Hepatocyte (in vitro differentiated cells): ENCODE results near the gene TNFAIP2. TPM values are rescaled to one million over a fixed set of nuclear protein-coding genes. Genes with fewer than 3 reads are reported as not detected.
A peak's percentile ranks its signal among the peaks of the same experiment; 100 is the strongest.

Experiments used
- DNase-seq: peaks from one replicate; pipeline ENCODE4 v3.0.0-alpha.2; 2016; ENCODE audit warnings: low spot score
- H2AFZ ChIP-seq: fragments of 200-600 bp; sonication (generic); 2 replicates; pipeline ENCODE4 v1.6.0; 2016; ENCODE audit warnings: antibody characterized with exemption, mild to moderate bottlenecking
- H3K27ac ChIP-seq: fragments of 200-600 bp; sonication (generic); 2 replicates; pipeline ENCODE4 v1.5.1; 2016; ENCODE audit warnings: mild to moderate bottlenecking
- H3K27me3 ChIP-seq: fragments of 200-600 bp; sonication (generic); 2 replicates; pipeline ENCODE4 v1.6.1; 2016
- H3K36me3 ChIP-seq: fragments of 200-600 bp; sonication (generic); replicated peaks from 2 replicates; pipeline ENCODE4 v1.5.1; 2016; ENCODE audit warnings: low read depth; ENCODE audit not compliant: insufficient read depth
- H3K4me1 ChIP-seq: fragments of 200-600 bp; sonication (generic); 2 replicates; pipeline ENCODE4 v1.5.1; 2016; ENCODE audit warnings: mild to moderate bottlenecking, moderate library complexity; ENCODE audit not compliant: insufficient read depth
- H3K4me2 ChIP-seq: fragments of 200-600 bp; sonication (generic); 2 replicates; pipeline ENCODE4 v1.6.0; 2016
- H3K4me3 ChIP-seq: fragments of 200-600 bp; sonication (generic); 2 replicates; pipeline ENCODE4 v1.5.1; 2016; ENCODE audit warnings: mild to moderate bottlenecking
- H3K79me2 ChIP-seq: fragments of 200-600 bp; sonication (generic); 2 replicates; pipeline ENCODE4 v1.6.0; 2017; ENCODE audit warnings: mild to moderate bottlenecking
- H3K9me2 ChIP-seq: fragments of 200-600 bp; sonication (generic); replicated peaks from 2 replicates; pipeline ENCODE4 v1.6.0; 2017; ENCODE audit warnings: mild to moderate bottlenecking; ENCODE audit not compliant: insufficient read depth
- H3K9me3 ChIP-seq: fragments of 200-600 bp; sonication (generic); 2 replicates; pipeline ENCODE4 v1.5.1; 2016; ENCODE audit warnings: low read depth, mild to moderate bottlenecking
- H4K20me1 ChIP-seq: fragments of 200-600 bp; sonication (generic); 2 replicates; pipeline ENCODE4 v1.6.0; 2016; ENCODE audit warnings: mild to moderate bottlenecking; ENCODE audit not compliant: insufficient read depth, poor library complexity, severe bottlenecking
- EZH2 ChIP-seq: fragments of 200-600 bp; sonication (generic); IDR thresholded peaks from 2 replicates; pipeline ENCODE4 v1.6.1; 2016; ENCODE audit warnings: antibody characterized with exemption, mild to moderate bottlenecking, borderline replicate concordance
- EZH2phosphoT487 ChIP-seq: fragments of 200-600 bp; sonication (generic); IDR thresholded peaks from one replicate; pipeline ENCODE4 v1.6.1; 2018; ENCODE audit warnings: antibody characterized with exemption, mild to moderate bottlenecking, low read depth, moderate library complexity; ENCODE audit not compliant: unreplicated experiment, severe bottlenecking
- WGBS: methylation state at CpG from one replicate; pipeline ENCODE4 v1.1.6; 2016; ENCODE audit warnings: low lambda C conversion rate; ENCODE audit errors: missing lambda C conversion rate; 5-methylcytosine and 5-hydroxymethylcytosine counted together
- polyA plus RNA-seq: library from polyadenylated mRNA; unstranded; fragments of >200 nt; fragmentation: Nextera tagmentation; extraction: Ambion mirVana; gene quantifications from 2 replicates; pipeline ENCODE4 v1.2.1, GENCODE V29; 2016
- total RNA-seq: library from RNA; depleted of rRNA; stranded (reverse); fragments of >200 nt; gene quantifications from 2 replicates; pipeline ENCODE4 v1.2.3, GENCODE V29; 2014
- TF ChIP-seq, protein P1 (sequence below): fragments of 200-600 bp; sonication (generic); IDR thresholded peaks from 2 replicates; pipeline ENCODE4 v1.5.1; 2016; ENCODE audit warnings: antibody characterized with exemption, mild to moderate bottlenecking; ENCODE audit not compliant: poor library complexity

The TNFAIP2 gene
- total and polyA plus RNA-seq, 2 experiments from 2014 or later: 14.2 to 16.0 TPM

DNA sequence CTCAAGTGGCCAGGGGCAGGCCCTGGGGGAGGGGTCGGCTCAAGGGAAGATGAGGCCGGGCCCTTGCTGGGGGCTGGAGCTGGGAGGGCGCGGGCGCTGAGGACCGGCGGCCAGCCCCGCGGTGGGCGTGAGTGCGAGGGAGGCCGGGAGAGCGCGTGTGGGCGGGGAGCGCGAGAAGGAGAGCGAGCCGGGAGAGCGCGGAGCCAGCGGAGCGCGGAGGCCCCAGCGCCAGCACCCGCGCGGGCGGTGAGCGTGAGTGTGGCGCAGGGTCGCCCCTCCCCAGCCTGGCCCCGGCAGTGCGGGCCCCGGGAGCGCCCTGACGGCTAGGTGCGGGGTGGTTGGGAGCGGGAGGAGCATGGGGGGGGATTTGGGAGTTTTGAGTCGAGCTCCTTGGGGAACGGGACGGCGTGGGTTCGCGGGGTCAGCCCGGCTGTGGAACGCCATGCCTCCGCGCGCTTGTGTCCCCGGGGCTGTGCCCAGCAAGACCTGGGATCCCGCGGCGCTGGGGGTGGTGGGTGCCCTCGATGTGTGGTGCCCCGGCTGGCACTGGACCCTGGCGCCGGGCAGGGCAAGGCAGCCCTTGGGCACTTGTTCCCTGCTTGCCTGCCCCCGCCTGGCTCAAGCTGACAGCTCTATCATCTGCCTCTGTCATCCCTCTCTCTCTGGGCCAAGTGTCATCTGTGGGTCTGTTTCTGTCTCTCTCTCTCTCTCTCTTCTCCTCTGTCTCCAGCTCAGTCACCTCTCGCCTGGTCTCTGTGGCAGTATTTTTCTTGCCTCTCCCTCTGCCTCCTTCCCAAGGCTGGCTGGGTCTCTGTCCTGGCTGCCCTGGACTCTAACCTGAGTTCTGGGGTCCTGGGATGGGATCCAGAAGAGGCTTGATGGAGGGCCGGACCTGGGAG lies 39.0 kb upstream of the TNFAIP2 start, which contains the start of gene LBHD2:
Gene LBHD2 (plus strand): TSS at position 190 of the 899 bp plus-strand sequence. CDS start 1,803 bp downstream, outside the sequence.
- no peaks in the 10 kb centered on the region for H4K20me1 ChIP-seq
- no peaks in the 10 kb centered on the region for H3K36me3 ChIP-seq
- H3K9me2 ChIP-seq: no peaks in the 10 kb centered on the region
- H3K27ac ChIP-seq: no peak within 1 kb of the TSS
- no peak for DNase-seq
- H3K4me2 ChIP-seq: peak within 1 kb of the TSS; percentile 73
- WGBS: 17% methylated on average over 23 of the region's 61 CpGs
- H3K9me3 ChIP-seq: no peaks in the 10 kb centered on the region
- peaks cover 6% of the 10 kb centered on the region for H3K4me1 ChIP-seq
- no peaks in the 10 kb centered on the region for H3K79me2 ChIP-seq
- peaks cover 18% of the 10 kb centered on the region for H3K27me3 ChIP-seq
- no peak within 1 kb of the TSS for H2AFZ ChIP-seq
- no peak within 1 kb of the TSS for H3K4me3 ChIP-seq
- no peak for TF ChIP-seq EZH2phosphoT487
- TF ChIP-seq, protein P1, sequence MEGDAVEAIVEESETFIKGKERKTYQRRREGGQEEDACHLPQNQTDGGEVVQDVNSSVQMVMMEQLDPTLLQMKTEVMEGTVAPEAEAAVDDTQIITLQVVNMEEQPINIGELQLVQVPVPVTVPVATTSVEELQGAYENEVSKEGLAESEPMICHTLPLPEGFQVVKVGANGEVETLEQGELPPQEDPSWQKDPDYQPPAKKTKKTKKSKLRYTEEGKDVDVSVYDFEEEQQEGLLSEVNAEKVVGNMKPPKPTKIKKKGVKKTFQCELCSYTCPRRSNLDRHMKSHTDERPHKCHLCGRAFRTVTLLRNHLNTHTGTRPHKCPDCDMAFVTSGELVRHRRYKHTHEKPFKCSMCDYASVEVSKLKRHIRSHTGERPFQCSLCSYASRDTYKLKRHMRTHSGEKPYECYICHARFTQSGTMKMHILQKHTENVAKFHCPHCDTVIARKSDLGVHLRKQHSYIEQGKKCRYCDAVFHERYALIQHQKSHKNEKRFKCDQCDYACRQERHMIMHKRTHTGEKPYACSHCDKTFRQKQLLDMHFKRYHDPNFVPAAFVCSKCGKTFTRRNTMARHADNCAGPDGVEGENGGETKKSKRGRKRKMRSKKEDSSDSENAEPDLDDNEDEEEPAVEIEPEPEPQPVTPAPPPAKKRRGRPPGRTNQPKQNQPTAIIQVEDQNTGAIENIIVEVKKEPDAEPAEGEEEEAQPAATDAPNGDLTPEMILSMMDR: no peak
- TF ChIP-seq EZH2: no peak

DNA sequence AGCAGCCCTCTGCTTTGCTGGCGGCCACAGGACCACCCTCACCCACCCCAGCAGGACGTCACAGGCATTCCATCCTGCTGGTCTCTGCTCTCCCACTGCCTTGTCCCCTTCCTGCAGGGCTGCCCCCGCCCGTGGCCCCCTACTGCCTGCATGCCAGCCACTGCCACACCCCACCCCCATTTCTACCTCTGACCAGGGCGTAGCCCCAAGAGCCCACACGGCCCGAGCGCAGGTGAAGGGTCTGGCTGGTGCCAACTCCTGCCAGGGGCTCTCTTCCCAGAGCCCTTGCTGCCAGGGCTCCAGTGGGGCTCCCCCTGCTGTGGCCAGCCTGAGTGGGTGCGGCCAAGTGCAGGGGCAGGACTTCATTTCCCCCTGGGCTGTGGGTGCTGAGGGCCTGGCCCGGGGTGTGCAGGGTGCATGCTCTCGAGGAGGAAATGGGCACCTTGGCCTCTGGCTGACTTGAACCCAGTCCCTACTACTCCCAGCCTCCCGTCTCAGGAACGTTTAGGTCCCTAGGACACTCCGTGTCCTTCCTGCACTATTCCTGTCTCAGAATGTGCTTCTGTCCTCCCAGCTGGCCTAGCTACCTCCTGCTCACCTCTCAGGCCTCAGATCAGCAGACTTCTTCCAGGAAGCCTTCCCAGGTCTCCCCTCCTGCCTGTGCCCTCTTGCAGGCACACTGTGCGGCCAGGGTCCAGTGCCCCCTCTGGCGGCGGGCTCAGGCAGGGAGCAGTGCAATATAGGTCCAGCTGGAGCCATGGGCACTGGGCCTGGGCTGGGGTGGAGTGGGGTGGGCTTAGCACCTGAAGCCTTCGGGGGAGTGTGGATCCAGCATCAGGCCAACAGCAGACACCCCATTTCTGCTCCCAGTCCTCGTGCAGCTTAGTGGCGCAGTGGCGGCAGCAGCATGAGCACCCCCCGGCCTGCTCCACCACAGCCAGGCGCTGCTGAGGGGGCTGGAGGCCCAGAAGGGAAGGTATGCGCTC lies 37.9 kb upstream of the TNFAIP2 start:
- Histone ChIP-seq H3K36me3 (no peaks in the 10 kb centered on the region), H3K4me3 (no peak overlapping the region), H3K27ac (no peak overlapping the region), H2AFZ (no peak overlapping the region), H4K20me1 (no peaks in the 10 kb centered on the region), H3K9me3 (no peaks in the 10 kb centered on the region), H3K79me2 (no peaks in the 10 kb centered on the region), H3K4me2 (no peak overlapping the region), H3K9me2 (no peaks in the 10 kb centered on the region), H3K4me1 (peaks cover 6% of the 10 kb centered on the region), H3K27me3 (peaks cover 18% of the 10 kb centered on the region)
- 85% methylated on average over 23 of the region's 24 CpGs for WGBS
- DNase-seq: no peak
- no peak for TF ChIP-seq EZH2phosphoT487
- TF ChIP-seq, protein P1: peak; percentile 13
- no peak for TF ChIP-seq EZH2

DNA sequence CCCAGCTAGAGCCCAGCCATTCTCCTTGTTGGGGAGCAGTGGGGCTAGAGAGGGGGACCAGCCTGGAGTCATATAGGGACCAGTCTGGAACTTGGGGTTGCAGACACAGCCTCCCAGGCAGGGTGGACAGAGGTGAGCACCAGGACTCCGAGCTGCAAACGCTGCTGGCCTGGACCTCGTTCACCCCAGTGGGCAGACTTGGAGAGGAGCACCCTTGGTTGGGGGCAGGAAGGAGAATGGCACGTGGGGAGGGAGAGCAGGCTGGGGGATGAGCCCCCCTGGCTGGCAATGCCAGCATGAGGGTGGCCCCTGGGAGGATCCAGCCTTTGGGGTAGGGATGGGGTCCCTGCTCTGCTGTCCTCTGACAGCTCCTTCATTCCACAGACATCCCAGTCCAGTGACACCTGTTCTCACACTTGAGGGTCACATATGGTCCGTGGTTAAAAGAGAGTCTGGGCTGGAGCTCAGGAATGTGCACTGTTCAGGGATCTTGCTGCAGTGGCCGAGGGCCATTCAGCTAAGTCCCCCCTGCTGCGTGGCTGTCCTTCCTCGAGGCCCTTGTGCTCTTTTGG lies 36.4 kb upstream of the TNFAIP2 start:
- H3K4me2 ChIP-seq: no peak overlapping the region
- TF ChIP-seq, protein P1: no peak
- no peak for TF ChIP-seq EZH2phosphoT487
- no peak for TF ChIP-seq EZH2
- no peak overlapping the region for H3K27ac ChIP-seq
- H3K9me3 ChIP-seq: no peaks in the 10 kb centered on the region
- no peak overlapping the region for H2AFZ ChIP-seq
- H3K9me2 ChIP-seq: no peaks in the 10 kb centered on the region
- DNase-seq: no peak
- peaks cover 9% of the 10 kb centered on the region for H3K4me1 ChIP-seq
- peaks cover 18% of the 10 kb centered on the region for H3K27me3 ChIP-seq
- H3K4me3 ChIP-seq: no peak overlapping the region
- no peaks in the 10 kb centered on the region for H4K20me1 ChIP-seq
- no peaks in the 10 kb centered on the region for H3K36me3 ChIP-seq
- H3K79me2 ChIP-seq: no peaks in the 10 kb centered on the region
- WGBS: 77% methylated on average over 8 of the region's 8 CpGs
